ENCODE measurements around the gene CCSER1. TPM values are rescaled to one million over a fixed set of nuclear protein-coding genes. Genes with fewer than 3 reads are reported as not detected.

The CCSER1 gene
- total RNA-seq, 1 experiment from 2014 or later, result 0.63 TPM

GRCh38 chr4:91283726-91284230 is 1156.6 kb downstream of the CCSER1 start:
- POLR2A ChIA-PET, result no interaction called here
- no TSS peak for BruUV-seq (replicated peaks)
- no peaks in the 10 kb centered on the region for H3K36me3 Mint-ChIP-seq (ENCODE audit: insufficient read depth, unreplicated experiment)
- no peaks in the 10 kb centered on the region for H3K27me3 Mint-ChIP-seq (ENCODE audit: insufficient read depth, unreplicated experiment)
- no peak overlapping the region for H3K27ac Mint-ChIP-seq (ENCODE audit: low read depth, unreplicated experiment)
- intact Hi-C loops (cut with micrococcal nuclease), result no loop called here
- no peak overlapping the region for H3K4me3 Mint-ChIP-seq (ENCODE audit: unreplicated experiment)
- H3K9me3 Mint-ChIP-seq (ENCODE audit: unreplicated experiment), result no peaks in the 10 kb centered on the region
- CTCF ChIA-PET, result interaction anchor here (0.6 kb wide), 1 partner anchor 89 kb away, joined by 3 read pairs; no protein-coding TSS in a partner anchor
- no peaks in the 10 kb centered on the region for H3K4me1 Mint-ChIP-seq (ENCODE audit: insufficient read depth, unreplicated experiment)
- TF ChIP-seq, protein P1, sequence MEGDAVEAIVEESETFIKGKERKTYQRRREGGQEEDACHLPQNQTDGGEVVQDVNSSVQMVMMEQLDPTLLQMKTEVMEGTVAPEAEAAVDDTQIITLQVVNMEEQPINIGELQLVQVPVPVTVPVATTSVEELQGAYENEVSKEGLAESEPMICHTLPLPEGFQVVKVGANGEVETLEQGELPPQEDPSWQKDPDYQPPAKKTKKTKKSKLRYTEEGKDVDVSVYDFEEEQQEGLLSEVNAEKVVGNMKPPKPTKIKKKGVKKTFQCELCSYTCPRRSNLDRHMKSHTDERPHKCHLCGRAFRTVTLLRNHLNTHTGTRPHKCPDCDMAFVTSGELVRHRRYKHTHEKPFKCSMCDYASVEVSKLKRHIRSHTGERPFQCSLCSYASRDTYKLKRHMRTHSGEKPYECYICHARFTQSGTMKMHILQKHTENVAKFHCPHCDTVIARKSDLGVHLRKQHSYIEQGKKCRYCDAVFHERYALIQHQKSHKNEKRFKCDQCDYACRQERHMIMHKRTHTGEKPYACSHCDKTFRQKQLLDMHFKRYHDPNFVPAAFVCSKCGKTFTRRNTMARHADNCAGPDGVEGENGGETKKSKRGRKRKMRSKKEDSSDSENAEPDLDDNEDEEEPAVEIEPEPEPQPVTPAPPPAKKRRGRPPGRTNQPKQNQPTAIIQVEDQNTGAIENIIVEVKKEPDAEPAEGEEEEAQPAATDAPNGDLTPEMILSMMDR (IDR thresholded peaks at IDR 0.05; ENCODE audit: unreplicated experiment), result no peak
- no peak for DNase-seq (ENCODE audit: unreplicated experiment)

- DNase-seq (ENCODE audit: unreplicated experiment), result no peak
- H3K27ac Mint-ChIP-seq (ENCODE audit: low read depth, unreplicated experiment), result no peak overlapping the region
- H3K4me1 Mint-ChIP-seq (ENCODE audit: insufficient read depth, unreplicated experiment), result no peaks in the 10 kb centered on the region
- H3K36me3 Mint-ChIP-seq (ENCODE audit: insufficient read depth, unreplicated experiment), result no peaks in the 10 kb centered on the region
- no peaks in the 10 kb centered on the region for H3K27me3 Mint-ChIP-seq (ENCODE audit: insufficient read depth, unreplicated experiment)
- POLR2A ChIA-PET, result no interaction called here
- TF ChIP-seq, protein P1 (IDR thresholded peaks at IDR 0.05; ENCODE audit: unreplicated experiment), result no peak
- H3K9me3 Mint-ChIP-seq (ENCODE audit: unreplicated experiment), result no peaks in the 10 kb centered on the region
- intact Hi-C loops (cut with micrococcal nuclease), result no loop called here
- BruUV-seq (replicated peaks), result no TSS peak
- CTCF ChIA-PET, result no interaction called here
- H3K4me3 Mint-ChIP-seq (ENCODE audit: unreplicated experiment), result no peak overlapping the region
Measured at GRCh38 chr4:91284480-91284879, 1157.3 kb downstream of the CCSER1 start.

DNA sequence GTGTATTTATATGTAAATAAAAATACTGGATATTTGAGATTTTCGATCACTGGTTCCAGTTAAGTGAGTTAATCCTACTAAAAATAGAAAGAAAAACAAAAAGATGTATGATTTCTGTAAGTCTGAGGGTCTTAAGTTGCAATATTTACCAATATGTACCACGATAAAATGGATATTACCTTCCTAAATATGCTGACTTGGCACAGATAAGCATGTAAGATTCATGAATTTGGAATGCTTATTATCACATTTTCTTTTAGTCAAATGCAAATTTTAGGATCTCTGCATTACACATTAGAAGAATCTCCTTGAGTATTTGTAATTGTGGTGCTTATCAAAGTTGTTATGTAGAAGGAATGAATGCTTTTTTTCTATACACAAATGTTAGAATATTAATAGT is 1158.3 kb downstream of the CCSER1 start:
- Mint-ChIP-seq H3K27ac (ENCODE audit: low read depth, unreplicated experiment) (no peak overlapping the region), H3K4me3 (ENCODE audit: unreplicated experiment) (no peak overlapping the region), H3K9me3 (ENCODE audit: unreplicated experiment) (no peaks in the 10 kb centered on the region), H3K27me3 (ENCODE audit: insufficient read depth, unreplicated experiment) (no peaks in the 10 kb centered on the region), H3K4me1 (ENCODE audit: insufficient read depth, unreplicated experiment) (no peaks in the 10 kb centered on the region), H3K36me3 (ENCODE audit: insufficient read depth, unreplicated experiment) (no peaks in the 10 kb centered on the region)
- TF ChIP-seq, protein P1 (IDR thresholded peaks at IDR 0.05; ENCODE audit: unreplicated experiment), result no peak
- ChIA-PET CTCF (no interaction called here), POLR2A (no interaction called here)
- no TSS peak for BruUV-seq (replicated peaks)
- intact Hi-C loops (cut with micrococcal nuclease), result no loop called here
- no peak for DNase-seq (ENCODE audit: unreplicated experiment)

DNA sequence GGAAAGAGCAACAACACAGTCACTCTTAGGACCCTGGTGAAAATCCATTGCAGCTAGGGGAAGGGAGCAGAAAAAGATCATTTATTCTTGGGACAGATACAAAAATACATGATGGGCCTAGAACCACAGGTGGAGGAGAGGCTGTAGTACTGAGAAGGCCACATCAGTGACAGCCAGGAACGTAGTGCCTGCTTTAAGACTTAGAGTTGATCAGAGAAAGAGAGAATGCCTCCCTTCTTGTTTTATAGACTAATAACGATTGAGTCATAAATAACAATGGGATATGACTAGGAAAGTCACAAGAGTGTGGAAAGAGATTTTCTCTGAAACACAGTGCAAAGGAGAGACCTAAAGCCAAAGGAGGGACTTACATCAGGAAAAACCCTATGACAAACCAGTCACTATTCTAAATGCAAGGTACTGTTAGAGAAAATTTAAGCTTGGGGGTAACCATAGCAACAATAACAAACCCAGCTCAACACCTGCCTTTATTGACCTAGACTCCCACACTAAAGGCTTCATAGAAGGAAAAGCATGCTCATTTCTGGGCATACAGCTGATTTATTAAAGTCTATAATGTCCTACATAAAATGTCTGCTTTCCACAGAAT is 1161.6 kb downstream of the CCSER1 start:
- no peaks in the 10 kb centered on the region for H3K36me3 Mint-ChIP-seq (ENCODE audit: insufficient read depth, unreplicated experiment)
- no peak overlapping the region for H3K4me3 Mint-ChIP-seq (ENCODE audit: unreplicated experiment)
- intact Hi-C loops (cut with micrococcal nuclease), result no loop called here
- no peaks in the 10 kb centered on the region for H3K9me3 Mint-ChIP-seq (ENCODE audit: unreplicated experiment)
- no peaks in the 10 kb centered on the region for H3K27me3 Mint-ChIP-seq (ENCODE audit: insufficient read depth, unreplicated experiment)
- ChIA-PET POLR2A (interaction anchor here (0.7 kb wide), 1 partner anchor 10 kb away, joined by 3 read pairs; no protein-coding TSS in a partner anchor), CTCF (no interaction called here)
- H3K4me1 Mint-ChIP-seq (ENCODE audit: insufficient read depth, unreplicated experiment), result no peaks in the 10 kb centered on the region
- H3K27ac Mint-ChIP-seq (ENCODE audit: low read depth, unreplicated experiment), result no peak overlapping the region
- BruUV-seq (replicated peaks), result no TSS peak
- DNase-seq (ENCODE audit: unreplicated experiment), result no peak
- TF ChIP-seq, protein P1 (IDR thresholded peaks at IDR 0.05; ENCODE audit: unreplicated experiment), result no peak

Measured in MCF 10A (cell line).